Stimulated activated CD8-positive, alpha-beta memory T cell treated with anti-CD3 and anti-CD28 coated beads, Interleukin-2, amount 100 ng/mL, for 48 hours (primary cell): Measurements from ENCODE around the gene IL1R2.
"Not testable (repeated sequence)": the region's sequence is repeated elsewhere in the genome, so short reads cannot be mapped to it uniquely, and the experiment has no call there.

ENCODE experiments used
- DNase-seq, 2 donors: peaks; one replicate each; pipeline ENCODE4 v3.0.0-alpha.2; 2020; ENCODE audit warnings: low read depth in 2 of 2

The IL1R2 gene

GRCh38 chr2:102060792-102061191 is 69.0 kb downstream of the IL1R2 start:
- no peak for DNase-seq

GRCh38 chr2:102061286-102061699 is 69.5 kb downstream of the IL1R2 start:
- no peak for DNase-seq

GRCh38 chr2:102061962-102062795 is 70.4 kb downstream of the IL1R2 start:
- no peak for DNase-seq

DNA sequence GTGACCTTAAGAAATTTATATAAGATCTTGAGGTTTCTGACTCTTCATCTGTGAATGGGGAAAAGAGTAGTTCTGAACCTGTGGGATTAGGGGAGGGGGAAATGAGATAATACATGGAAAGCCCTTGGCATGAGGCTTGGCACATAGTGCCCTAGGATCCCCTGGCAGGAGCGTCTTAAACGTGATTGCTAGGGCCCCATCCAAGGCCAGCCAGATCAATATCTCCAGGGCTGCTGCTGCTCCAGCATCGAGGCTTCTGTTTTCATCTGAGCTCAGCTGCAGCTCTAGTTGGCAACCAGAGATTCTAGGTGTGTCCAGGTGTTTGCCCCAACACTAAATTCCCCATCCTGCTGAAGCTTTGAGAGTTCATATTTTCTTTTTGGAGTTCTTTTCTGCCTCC is 71.0 kb downstream of the IL1R2 start:
- no peak for DNase-seq

DNA sequence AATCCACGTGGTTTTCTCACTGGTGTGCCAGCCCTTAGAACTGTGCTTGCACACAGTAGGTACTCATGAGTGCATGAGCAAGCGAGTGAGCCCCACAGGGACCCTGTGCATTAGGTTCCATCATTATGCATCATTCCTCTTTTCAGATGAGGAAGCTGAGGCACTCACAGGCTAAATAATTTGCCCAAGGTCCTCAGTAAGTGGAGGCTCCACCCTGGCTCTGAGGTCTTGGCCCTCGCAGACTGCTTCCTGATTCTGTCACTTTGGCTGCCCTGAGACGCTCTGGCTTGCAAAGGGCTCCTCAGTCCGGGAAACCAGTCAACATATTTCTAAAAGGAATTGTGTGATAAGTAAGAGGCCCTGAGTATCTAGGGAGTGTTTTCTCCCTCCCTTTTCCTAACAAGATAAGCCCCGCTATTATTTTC is 71.7 kb downstream of the IL1R2 start:
- DNase-seq: no peak

DNA sequence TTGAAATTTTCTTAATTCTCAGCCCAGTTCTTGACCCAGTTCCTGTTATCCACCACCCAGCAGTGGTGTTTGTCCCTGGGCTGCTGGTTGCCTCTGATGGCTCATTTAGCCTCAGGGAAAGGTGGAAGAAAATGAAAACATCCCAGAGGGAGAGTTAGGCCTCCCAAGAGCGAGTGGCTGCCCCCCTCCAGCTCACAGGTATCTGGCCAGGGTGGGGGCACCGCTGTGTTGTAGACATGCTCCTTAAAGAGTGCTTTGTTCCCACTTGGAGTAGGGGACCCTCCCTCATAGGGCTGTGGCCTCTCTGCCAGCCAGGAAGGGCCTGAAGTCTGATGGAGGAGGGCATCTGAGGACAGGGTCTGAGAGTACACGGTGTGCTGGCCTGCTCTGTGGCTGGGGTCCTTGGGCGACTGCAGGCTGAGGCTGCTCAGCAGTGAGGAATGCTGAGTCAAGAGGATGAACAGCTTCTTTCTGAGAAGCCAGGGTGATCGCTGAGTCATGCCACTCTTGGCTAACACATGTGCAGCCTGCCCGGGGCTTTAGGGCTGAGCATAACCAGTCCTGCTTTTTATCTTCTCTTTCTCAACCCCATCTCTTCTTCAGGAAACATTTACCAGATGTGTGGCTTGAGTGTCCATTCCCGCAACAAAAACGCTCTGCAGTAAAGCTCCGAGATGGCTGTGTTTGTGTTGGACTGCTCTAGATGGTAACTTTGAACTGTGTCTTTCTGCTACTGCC is 72.3 kb downstream of the IL1R2 start:
- no peak for DNase-seq

DNA sequence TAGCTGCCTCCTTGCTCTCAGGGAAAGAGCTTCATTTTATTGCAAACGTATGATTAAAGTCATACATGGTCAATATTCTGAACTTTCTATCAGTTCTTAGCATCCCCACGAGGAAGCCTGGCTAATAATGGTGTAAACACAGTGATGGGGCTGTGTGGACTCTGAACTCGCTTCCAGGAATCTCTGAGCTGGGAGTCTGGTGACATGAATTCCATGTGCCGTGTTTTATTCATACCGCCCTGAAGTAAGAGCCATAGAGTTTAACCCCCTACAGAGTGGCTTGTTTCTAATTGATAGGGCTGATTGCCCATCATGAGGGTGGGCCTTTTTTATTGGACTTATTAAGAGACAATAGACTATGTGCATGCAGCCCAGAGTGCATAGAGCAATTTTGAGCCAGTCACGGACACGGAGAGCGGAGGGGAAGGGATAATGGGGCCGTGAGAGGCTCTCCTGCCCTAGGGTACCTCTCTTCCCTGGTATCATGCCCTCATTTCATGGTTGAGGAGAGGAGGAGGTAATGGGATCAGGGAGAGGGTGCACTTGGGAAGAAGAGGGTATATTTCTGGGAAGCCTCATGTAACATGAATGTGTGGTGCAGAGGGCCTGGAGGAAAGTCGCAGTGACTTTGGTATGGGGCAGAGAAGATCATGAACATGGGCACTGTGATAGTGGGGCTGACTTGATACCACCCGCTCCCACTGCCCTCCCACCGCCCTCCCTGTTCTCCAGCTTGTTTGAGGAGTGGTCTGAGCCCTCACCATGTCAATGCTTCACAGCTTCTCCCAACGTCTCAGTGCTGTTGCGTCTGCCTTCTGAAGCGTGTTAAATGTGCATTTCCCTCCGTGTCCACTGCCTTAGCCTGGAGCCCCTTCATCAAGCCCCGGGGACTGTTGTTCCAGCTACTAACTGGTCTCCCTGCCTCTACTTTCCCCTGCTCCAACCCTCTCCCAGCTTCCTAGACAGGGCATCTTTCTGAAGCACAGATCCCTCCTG is 73.2 kb downstream of the IL1R2 start:
- no peak for DNase-seq

GRCh38 chr2:102065675-102066252 is 74.0 kb downstream of the IL1R2 start:
- no peak for DNase-seq

GRCh38 chr2:102066554-102066953 is 74.8 kb downstream of the IL1R2 start:
- DNase-seq: no peak

DNA sequence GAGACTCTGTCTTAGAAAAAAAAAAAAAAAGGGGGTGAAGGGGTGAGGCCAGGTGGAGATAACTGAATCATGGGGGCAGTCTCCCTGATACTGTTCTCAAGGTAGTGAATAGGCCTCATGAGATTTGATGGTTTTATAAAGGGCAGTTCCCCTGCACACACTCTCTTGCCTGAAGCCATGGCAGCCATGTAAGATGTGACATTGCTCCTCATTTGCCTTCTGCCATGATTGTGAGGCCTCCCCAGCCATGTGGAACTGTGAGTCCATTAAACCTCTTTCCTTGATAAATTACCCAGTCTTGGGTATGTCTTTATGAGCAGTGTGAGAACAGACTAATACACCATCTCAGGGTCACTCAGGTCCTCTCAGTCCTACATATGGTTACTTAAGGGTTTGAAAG is 76.4 kb downstream of the IL1R2 start:
- not testable (repeated sequence) for DNase-seq

DNA sequence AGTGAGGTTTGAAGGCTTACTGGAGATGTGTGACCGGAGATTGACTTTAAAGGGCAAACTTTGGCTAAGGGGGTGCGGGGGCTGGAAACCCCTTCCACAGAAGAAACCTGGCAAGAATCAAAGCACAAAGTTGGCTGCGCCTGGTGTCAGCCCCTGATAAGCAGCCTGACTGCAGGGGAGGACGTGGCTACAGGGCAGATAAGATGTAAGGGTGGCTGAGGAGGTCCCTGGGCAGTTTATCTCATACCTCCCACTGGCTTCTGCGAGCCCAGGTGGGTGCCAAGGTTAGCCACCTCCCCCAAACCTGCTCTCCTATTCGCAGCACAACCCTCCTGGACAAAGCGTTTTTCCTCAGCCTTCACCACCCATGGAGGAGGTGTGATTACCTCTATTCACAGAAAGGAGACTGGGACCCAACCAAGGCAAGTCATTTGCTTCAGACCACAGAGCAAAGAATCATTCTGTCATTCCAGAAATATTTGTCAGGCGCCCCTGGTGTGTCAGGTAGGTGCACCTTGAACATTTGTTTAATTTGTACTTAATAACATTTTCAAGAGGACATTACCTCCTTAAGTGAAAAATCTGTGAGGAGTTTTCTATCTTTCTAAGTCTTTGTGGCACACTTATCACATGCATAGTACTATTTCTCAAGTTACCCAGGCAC is 77.7 kb downstream of the IL1R2 start:
- no peak for DNase-seq

- DNase-seq: no peak
These were observed 78.4 kb downstream of the IL1R2 start for GRCh38 chr2:102070058-102070642.

GRCh38 chr2:102072741-102073140 is 81.0 kb downstream of the IL1R2 start:
- DNase-seq: no peak

DNA sequence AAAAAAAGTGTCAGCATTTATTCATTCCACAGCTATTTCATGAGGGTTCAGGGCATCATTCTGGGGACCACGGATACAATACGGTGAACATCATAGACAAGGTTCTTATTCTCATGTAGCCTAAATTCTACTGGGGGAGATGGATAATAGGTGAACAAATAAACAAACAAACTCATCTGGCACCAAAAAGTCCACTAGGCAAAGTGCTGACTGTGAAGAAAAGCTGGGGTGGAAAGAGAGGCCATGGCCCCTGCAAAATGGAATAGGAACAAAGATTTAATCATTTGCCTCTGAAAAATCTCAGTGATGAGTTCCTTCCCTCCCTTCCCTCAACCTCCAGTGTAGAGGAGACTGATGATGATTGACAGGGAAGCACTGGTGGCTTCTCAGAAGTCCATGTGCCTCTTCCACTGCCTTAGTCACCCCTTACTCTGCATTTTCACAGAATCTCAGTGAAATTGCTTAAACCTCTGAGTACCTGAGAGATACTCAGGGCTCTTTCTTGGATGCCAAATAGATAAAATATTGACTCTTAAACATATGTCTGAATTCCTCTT is 81.5 kb downstream of the IL1R2 start:
- DNase-seq: no peak

- DNase-seq: no peak
These were observed 82.5 kb downstream of the IL1R2 start for GRCh38 chr2:102074152-102074783.

DNA sequence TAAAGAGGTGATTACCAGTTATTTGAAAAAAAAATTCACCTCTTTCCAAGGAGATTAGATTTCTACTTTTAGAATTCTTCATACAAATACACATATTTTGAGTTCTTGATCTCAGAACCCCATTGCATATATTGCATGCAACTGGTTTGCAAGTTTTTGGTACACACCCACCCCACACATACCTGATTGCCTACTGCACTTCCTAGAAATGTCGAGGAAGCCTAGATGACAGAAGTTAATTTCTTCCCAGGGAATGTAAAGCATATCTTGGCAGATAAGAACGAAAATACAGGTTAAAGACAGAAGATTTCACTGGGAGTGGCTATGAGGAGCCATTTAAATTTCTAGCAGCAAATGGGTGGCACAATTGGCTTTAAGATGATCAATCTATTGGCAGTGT is 83.7 kb downstream of the IL1R2 start:
- no peak for DNase-seq

GRCh38 chr2:102076512-102076911 is 84.8 kb downstream of the IL1R2 start:
- DNase-seq: no peak
